GM12892 (cell line): ENCODE measurements around the gene FOXM1.

Source experiments
- POLR2A ChIP-seq: IDR thresholded peaks from 2 replicates; pipeline ENCODE4 v1.6.1; 2011; ENCODE audit warnings: low read depth, low read length, control low read depth
- TAF1 ChIP-seq: IDR thresholded peaks from 2 replicates; pipeline ENCODE4 v1.6.1; 2011; ENCODE audit warnings: low read depth, mild to moderate bottlenecking, control low read depth, low read length, borderline replicate concordance

- no peak for TF ChIP-seq POLR2A
- TF ChIP-seq TAF1, result no peak
Measured at GRCh38 chr12:2886768-2887450, 9.9 kb upstream of the FOXM1 start.
